H1 (cell line): Measurements from ENCODE around the gene ALOX5. TPM values are rescaled to one million over a fixed set of nuclear protein-coding genes. Genes with fewer than 3 reads are reported as not detected.

ENCODE experiments used
- CTCF ChIA-PET: fragments of 300-600 bp; sonication (Branson Sonifier 250); formaldehyde crosslinking; loops from one replicate; lab custom pipeline; 2021; ENCODE audit not compliant: partially characterized antibody; lab: Charles Lee
- POLR2A ChIA-PET: fragments of 300-600 bp; sonication (Branson Sonifier 250); formaldehyde crosslinking; loops from one replicate; lab custom pipeline; 2021; ENCODE audit warnings: inconsistent platforms; ENCODE audit not compliant: partially characterized antibody; lab: Charles Lee
- DNase-seq, 2 experiments: peaks; one replicate each; pipeline versions ENCODE4 v3.0.0 to v3.0.0-alpha.2; 2010 to 2022; ENCODE audit warnings: low spot score in 2 of 2, low read depth in 1 of 2, mixed read lengths in 1 of 2
- FAIRE-seq: peaks from 2 replicates; lab custom pipeline; 2011; peaks lifted over from hg19 to GRCh38; lab: Jason Lieb, UNC
- H2AFZ ChIP-seq: 2 replicates; pipeline ENCODE4 v1.8.1; 2012; ENCODE audit warnings: low read length, inconsistent platforms
- H2AK5ac ChIP-seq: 2 replicates; pipeline ENCODE4 v1.6.1; 2013; ENCODE audit warnings: low read depth, low read length
- H2BK120ac ChIP-seq: replicated peaks from 2 replicates; pipeline ENCODE3; 2013; ENCODE audit warnings: low read depth, low read length, inconsistent platforms
- H2BK12ac ChIP-seq: 2 replicates; pipeline ENCODE4 v1.6.1; 2013; ENCODE audit warnings: low read depth, low read length
- H2BK15ac ChIP-seq: 2 replicates; pipeline ENCODE4 v1.6.1; 2013; ENCODE audit warnings: low read length
- H2BK20ac ChIP-seq: 2 replicates; pipeline ENCODE4 v1.6.1; 2013; ENCODE audit warnings: low read length
- H2BK5ac ChIP-seq: 2 replicates; pipeline ENCODE4 v1.6.1; 2013; ENCODE audit warnings: low read depth, low read length
- H3K14ac ChIP-seq: 2 replicates; pipeline ENCODE4 v1.6.1; 2013; ENCODE audit warnings: inconsistent platforms; ENCODE audit not compliant: insufficient read length
- H3K18ac ChIP-seq: 2 replicates; pipeline ENCODE4 v1.6.1; 2013; ENCODE audit warnings: low read length; ENCODE audit errors: extremely low read depth
- H3K23ac ChIP-seq: 2 replicates; pipeline ENCODE4 v1.6.1; 2013; ENCODE audit warnings: inconsistent platforms; ENCODE audit not compliant: insufficient read length
- H3K23me2 ChIP-seq: 2 replicates; pipeline ENCODE4 v1.6.1; 2013; ENCODE audit warnings: low read depth, low read length
- H3K27ac ChIP-seq: 2 replicates; pipeline ENCODE4 v1.6.1; 2011; ENCODE audit warnings: low read depth, low read length, inconsistent platforms
- H3K27me3 ChIP-seq, 4 experiments: replicated peaks in 1 of 4; 1 replicate in 1 of 4; 2 replicates in 3 of 4; pipeline versions ENCODE4 v1.6.1 to v1.8.1; 2011 to 2013; ENCODE audit warnings: low read length in 3 of 4, mild to moderate bottlenecking in 3 of 4, inconsistent platforms in 2 of 4, mixed read lengths in 2 of 4, moderate library complexity in 1 of 4; ENCODE audit not compliant: control insufficient read depth in 3 of 4, insufficient read depth in 3 of 4; ENCODE audit errors: extremely low read depth in 1 of 4
- H3K36me3 ChIP-seq, 4 experiments: 2 replicates each; pipeline versions ENCODE4 v1.6.1 to v1.8.1; 2011 to 2013; ENCODE audit warnings: mild to moderate bottlenecking in 4 of 4, low read length in 3 of 4, moderate library complexity in 2 of 4, control low read depth in 1 of 4, inconsistent platforms in 1 of 4; ENCODE audit not compliant: insufficient read depth in 4 of 4, control insufficient read depth in 2 of 4
- H3K4ac ChIP-seq: replicated peaks from 2 replicates; pipeline ENCODE3; 2013; ENCODE audit warnings: low read length, low read depth, mixed read lengths, inconsistent platforms; ENCODE audit not compliant: insufficient read length
- H3K4me1 ChIP-seq, 4 experiments: replicated peaks in 1 of 4; 1 replicate in 1 of 4; 2 replicates in 3 of 4; pipeline versions ENCODE4 v1.6.1 to v1.8.1; 2011 to 2013; ENCODE audit warnings: low read length in 3 of 4, inconsistent platforms in 2 of 4, mixed read lengths in 1 of 4; ENCODE audit not compliant: insufficient read depth in 4 of 4, control insufficient read depth in 3 of 4
- H3K4me2 ChIP-seq, 2 experiments: 2 replicates each; pipeline versions ENCODE4 v1.6.1 to v1.8.1; 2011 to 2013; ENCODE audit warnings: low read depth in 2 of 2, low read length in 2 of 2, control low read depth in 1 of 2, inconsistent platforms in 1 of 2, mild to moderate bottlenecking in 1 of 2; ENCODE audit not compliant: insufficient read depth in 1 of 2
- H3K4me3 ChIP-seq, 4 experiments: fragments of 200-600, 300-600 bp in 1 of 4; sonication (generic), shearing (Covaris generic), sonication (Bioruptor Twin) in 1 of 4; 2 replicates each; pipeline versions ENCODE4 v1.5.1 to v1.8.1; 2011 to 2016; ENCODE audit warnings: low read length in 4 of 4, low read depth in 3 of 4, control low read depth in 2 of 4, inconsistent platforms in 2 of 4, mild to moderate bottlenecking in 2 of 4, mixed read lengths in 1 of 4, moderate library complexity in 1 of 4; ENCODE audit not compliant: insufficient read depth in 2 of 4; ENCODE audit errors: extremely low read depth in 1 of 4
- H3K56ac ChIP-seq: replicated peaks from 2 replicates; pipeline ENCODE3; 2013; ENCODE audit warnings: low read depth, mild to moderate bottlenecking, mixed read lengths, low read length, inconsistent platforms; ENCODE audit not compliant: insufficient read length
- H3K79me1 ChIP-seq: 2 replicates; pipeline ENCODE4 v1.6.1; 2013; ENCODE audit warnings: low read depth, low read length, control low read depth
- H3K79me2 ChIP-seq, 2 experiments: 2 replicates each; pipeline versions ENCODE4 v1.6.1 to v1.8.1; 2012 to 2013; ENCODE audit warnings: low read length in 2 of 2, mild to moderate bottlenecking in 2 of 2, inconsistent platforms in 1 of 2; ENCODE audit not compliant: insufficient read depth in 2 of 2, control insufficient read depth in 1 of 2
- H3K9ac ChIP-seq, 4 experiments: replicated peaks in 1 of 4; 1 replicate in 1 of 4; 2 replicates in 3 of 4; pipeline versions ENCODE4 v1.6.1 to v1.8.1; 2011 to 2013; ENCODE audit warnings: low read depth in 3 of 4, low read length in 3 of 4, control low read depth in 2 of 4, mild to moderate bottlenecking in 2 of 4, moderate library complexity in 2 of 4, inconsistent platforms in 1 of 4; ENCODE audit errors: extremely low read depth in 1 of 4
- H3K9me3 ChIP-seq, 2 experiments: 2 replicates each; pipeline versions ENCODE4 v1.6.1 to v1.8.1; 2012 to 2013; ENCODE audit warnings: mild to moderate bottlenecking in 2 of 2, moderate library complexity in 2 of 2, control low read depth in 1 of 2, inconsistent platforms in 1 of 2, low read depth in 1 of 2, low read length in 1 of 2, mixed read lengths in 1 of 2; ENCODE audit not compliant: insufficient read depth in 2 of 2
- H4K20me1 ChIP-seq, 2 experiments: replicated peaks in 1 of 2; 2 replicates each; pipeline versions ENCODE3 to v1.8.1; 2011 to 2013; ENCODE audit warnings: inconsistent platforms in 2 of 2, low read length in 2 of 2, mild to moderate bottlenecking in 1 of 2; ENCODE audit not compliant: insufficient read depth in 2 of 2, control insufficient read depth in 1 of 2
- H4K5ac ChIP-seq: 2 replicates; pipeline ENCODE4 v1.6.1; 2013; ENCODE audit warnings: low read length, low read depth, mixed read lengths, inconsistent platforms; ENCODE audit not compliant: insufficient read length
- H4K8ac ChIP-seq: 2 replicates; pipeline ENCODE4 v1.8.0; 2013; ENCODE audit warnings: mild to moderate bottlenecking, moderate library complexity, low read length, inconsistent platforms; ENCODE audit not compliant: insufficient read depth; ENCODE audit errors: extremely low read depth
- H4K91ac ChIP-seq: replicated peaks from 2 replicates; pipeline ENCODE3; 2013; ENCODE audit warnings: low read length, mixed read lengths, inconsistent platforms; ENCODE audit not compliant: insufficient read length
- CREB1 ChIP-seq: IDR thresholded peaks from 2 replicates; pipeline ENCODE4 v1.6.1; 2012; ENCODE audit warnings: inconsistent platforms
- GABPA ChIP-seq: IDR thresholded peaks from 2 replicates; pipeline ENCODE4 v1.6.1; 2011; ENCODE audit warnings: mild to moderate bottlenecking, low read length, moderate library complexity, borderline replicate concordance; ENCODE audit not compliant: insufficient read depth
- MAX ChIP-seq: IDR thresholded peaks from 2 replicates; pipeline ENCODE4 v1.6.1; 2012; ENCODE audit warnings: inconsistent platforms
- SRF ChIP-seq: IDR thresholded peaks from 2 replicates; pipeline ENCODE4 v1.6.1; 2011; ENCODE audit warnings: mild to moderate bottlenecking, low read depth, low read length, moderate library complexity
- WGBS, 2 experiments: shearing (Covaris generic) in 1 of 2; methylation state at CpG; one replicate each; pipeline versions ENCODE4 v1.1.6 to v1.1.7; 2013 to 2015; ENCODE audit warnings: low lambda C conversion rate in 2 of 2, mixed read lengths in 2 of 2, inconsistent platforms in 1 of 2, low coverage in 1 of 2, missing lambda C conversion rate in 1 of 2; ENCODE audit not compliant: insufficient replicate concordance in 2 of 2, insufficient coverage in 1 of 2, insufficient read length in 1 of 2; ENCODE audit errors: extremely low coverage in 1 of 2, missing lambda C conversion rate in 1 of 2; 5-methylcytosine and 5-hydroxymethylcytosine counted together
- polyA plus RNA-seq, 7 experiments: library from polyadenylated mRNA; depleted of rRNA in 3 of 7; stranded (reverse) in 5 of 7; unstranded in 2 of 7; fragments of >200 nt in 5 of 7; fragments of 200-250 nt in 2 of 7; gene quantifications; 1 replicate in 5 of 7; 2 replicates in 1 of 7; 4 replicates in 1 of 7; pipeline versions ENCODE4 v1.2.1 to v1.2.3, GENCODE V29; 2011 to 2013; ENCODE audit warnings: missing spikeins in 2 of 7, mixed read lengths in 2 of 7
- total RNA-seq: library from RNA; stranded (reverse); fragmentation: NEBNext Ultra II Directional; extraction: Animal tissue kit (Norgen Biotek cat#: 25700); gene quantifications from 2 replicates; pipeline ENCODE4 v1.2.1, GENCODE V29; 2021

Gene ALOX5
- total and polyA plus RNA-seq, 2 of the 8 experiments (the other 6 are each of a cell fraction or from before 2014, with no cell fraction given) = 1.6 to 3.8 TPM

- no peak overlapping the region; a peak in 1 of 7 replicates for H3K9ac ChIP-seq
- no peaks in the 10 kb centered on the region for H3K27me3 ChIP-seq
- no peaks in the 10 kb centered on the region for H3K79me1 ChIP-seq
- no peak overlapping the region for H3K4me2 ChIP-seq
- no peak overlapping the region for H2AK5ac ChIP-seq
- H3K4me3 ChIP-seq = no peak overlapping the region
- no peak for FAIRE-seq
- H3K4ac ChIP-seq = no peak overlapping the region
- ChIA-PET POLR2A (interaction anchor here (1.1 kb wide), 1 partner anchor 12 kb away, joined by 3 read pairs; no protein-coding TSS in a partner anchor), CTCF (interaction anchor here (0.6 to 1.7 kb wide), 4 partner anchors 9 to 408 kb away, joined by 3 to 6 read pairs (median 4); no protein-coding TSS in a partner anchor)
- no peak overlapping the region for H4K91ac ChIP-seq
- no peak overlapping the region for H2BK12ac ChIP-seq
- 0 out of 2 replicates have a peak overlapping the region, but pooled peaks have one; percentile 47 for H2BK5ac ChIP-seq
- no peak overlapping the region for H3K18ac ChIP-seq
- no peak overlapping the region for H2BK15ac ChIP-seq
- DNase-seq = peak in 1 of 2 experiments; percentile 48
- peak overlapping the region; percentile 47; the same call in 1 of the 2 replicates for H2AFZ ChIP-seq
- H3K23ac ChIP-seq = no peak overlapping the region
- TF ChIP-seq SRF (no peak), GABPA (no peak), MAX (0 out of 2 replicates have a peak, but pooled peaks have one; percentile 8), CREB1 (no peak)
- TF ChIP-seq, all 59 proteins: peak for 1
- Histone ChIP-seq H4K5ac (no peak overlapping the region), H3K9me3 (no peaks in the 10 kb centered on the region), H2BK20ac (no peak overlapping the region), H2BK120ac (no peak overlapping the region), H4K20me1 (no peaks in the 10 kb centered on the region), H3K79me2 (no peaks in the 10 kb centered on the region), H3K27ac (no peak overlapping the region), H3K4me1 (peaks cover 4 to 12% (median 5%) of the 10 kb centered on the region in 4 experiments), H3K23me2 (no peaks in the 10 kb centered on the region), H3K36me3 (no peaks in the 10 kb centered on the region), H3K14ac (no peak overlapping the region), H3K56ac (no peak overlapping the region), H4K8ac (no peak overlapping the region)
- 83 to 100% methylated on average over 1 to 12 of the region's 15 CpGs for WGBS, 2 experiments
These were observed 58.9 kb downstream of the ALOX5 start for GRCh38 chr10:45432700-45433472.
